DND-41 (cell line): ENCODE measurements around the gene JAK1.

Source experiments
- EZH2 ChIP-seq: IDR thresholded peaks from 3 replicates; pipeline ENCODE4 v1.6.1; 2012; ENCODE audit warnings: borderline replicate concordance, low read depth, mild to moderate bottlenecking, moderate library complexity, low read length, inconsistent platforms; ENCODE audit not compliant: severe bottlenecking
- TF ChIP-seq, protein P1 (sequence below): IDR thresholded peaks from 2 replicates; pipeline ENCODE4 v1.5.1; 2012; ENCODE audit warnings: borderline replicate concordance, low read length, moderate library complexity, mild to moderate bottlenecking; ENCODE audit not compliant: poor library complexity, severe bottlenecking; ENCODE audit errors: extremely low read depth

DNA sequence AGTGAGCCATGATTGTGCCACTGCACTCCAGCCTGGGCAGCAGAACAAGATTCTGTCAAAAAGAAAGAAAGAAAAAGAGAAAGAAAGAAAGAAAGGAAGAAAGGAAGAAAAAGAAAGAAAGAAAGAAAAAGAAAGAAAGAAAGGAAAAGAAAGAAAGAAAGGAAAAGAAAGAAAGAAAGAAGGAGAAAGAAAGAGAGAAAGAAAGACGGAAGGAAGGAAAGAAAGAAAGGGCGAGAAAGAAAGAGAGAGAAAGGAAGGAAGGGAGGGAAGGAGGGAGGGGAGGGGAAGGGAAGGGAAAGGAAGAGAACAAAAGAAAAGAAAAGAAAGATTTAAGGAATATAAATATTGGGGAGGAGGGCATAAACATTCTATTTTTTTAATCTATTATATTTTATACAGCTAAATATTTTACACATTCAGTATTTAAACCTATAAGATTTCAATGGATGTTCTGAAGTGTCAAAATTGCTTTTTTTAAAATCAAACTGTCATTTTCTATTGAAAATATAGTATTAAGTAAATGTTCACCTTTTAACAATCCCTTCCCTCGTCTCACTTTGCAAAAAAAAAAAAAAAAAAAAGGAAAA lies 6.8 kb upstream of the JAK1 start:
- TF ChIP-seq, protein P1, sequence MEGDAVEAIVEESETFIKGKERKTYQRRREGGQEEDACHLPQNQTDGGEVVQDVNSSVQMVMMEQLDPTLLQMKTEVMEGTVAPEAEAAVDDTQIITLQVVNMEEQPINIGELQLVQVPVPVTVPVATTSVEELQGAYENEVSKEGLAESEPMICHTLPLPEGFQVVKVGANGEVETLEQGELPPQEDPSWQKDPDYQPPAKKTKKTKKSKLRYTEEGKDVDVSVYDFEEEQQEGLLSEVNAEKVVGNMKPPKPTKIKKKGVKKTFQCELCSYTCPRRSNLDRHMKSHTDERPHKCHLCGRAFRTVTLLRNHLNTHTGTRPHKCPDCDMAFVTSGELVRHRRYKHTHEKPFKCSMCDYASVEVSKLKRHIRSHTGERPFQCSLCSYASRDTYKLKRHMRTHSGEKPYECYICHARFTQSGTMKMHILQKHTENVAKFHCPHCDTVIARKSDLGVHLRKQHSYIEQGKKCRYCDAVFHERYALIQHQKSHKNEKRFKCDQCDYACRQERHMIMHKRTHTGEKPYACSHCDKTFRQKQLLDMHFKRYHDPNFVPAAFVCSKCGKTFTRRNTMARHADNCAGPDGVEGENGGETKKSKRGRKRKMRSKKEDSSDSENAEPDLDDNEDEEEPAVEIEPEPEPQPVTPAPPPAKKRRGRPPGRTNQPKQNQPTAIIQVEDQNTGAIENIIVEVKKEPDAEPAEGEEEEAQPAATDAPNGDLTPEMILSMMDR = no peak
- TF ChIP-seq EZH2 = no peak
